ENCODE results near the gene WDR91.

DNA sequence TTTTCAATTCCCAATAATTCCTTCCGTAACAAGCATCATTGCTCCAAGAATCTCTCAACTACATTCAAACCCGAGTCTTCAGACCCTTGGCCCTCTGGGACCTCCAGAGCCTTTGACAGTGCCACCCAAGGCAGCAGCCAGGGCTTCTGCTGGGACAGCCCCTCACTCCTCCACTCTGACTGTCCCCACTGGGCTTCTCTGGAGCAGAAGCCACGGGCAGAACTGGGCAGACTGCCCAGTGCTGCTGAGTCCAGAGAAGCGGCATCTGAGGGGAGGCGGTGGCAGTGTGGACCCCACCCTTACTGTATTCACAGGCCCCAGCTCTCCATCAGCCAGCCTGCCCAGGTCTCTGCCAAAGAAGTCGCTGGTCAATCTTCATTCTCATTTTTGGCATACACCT, 49.7 kb downstream of the WDR91 start:
- TF ChIP-seq SRF (IDR thresholded peaks at IDR 0.05; ENCODE audit: low read depth) (no peak), CTCF (IDR thresholded peaks at IDR 0.05 in 2 of 3, conservative IDR thresholded peaks at IDR 0.05 in 1 of 3; ENCODE audit: borderline replicate concordance in 1 of 3, insufficient read depth in 1 of 3, low read depth in 2 of 3, low read length in 2 of 3) (no peak)
